ENCODE measurements around the gene NAPA.

DNA sequence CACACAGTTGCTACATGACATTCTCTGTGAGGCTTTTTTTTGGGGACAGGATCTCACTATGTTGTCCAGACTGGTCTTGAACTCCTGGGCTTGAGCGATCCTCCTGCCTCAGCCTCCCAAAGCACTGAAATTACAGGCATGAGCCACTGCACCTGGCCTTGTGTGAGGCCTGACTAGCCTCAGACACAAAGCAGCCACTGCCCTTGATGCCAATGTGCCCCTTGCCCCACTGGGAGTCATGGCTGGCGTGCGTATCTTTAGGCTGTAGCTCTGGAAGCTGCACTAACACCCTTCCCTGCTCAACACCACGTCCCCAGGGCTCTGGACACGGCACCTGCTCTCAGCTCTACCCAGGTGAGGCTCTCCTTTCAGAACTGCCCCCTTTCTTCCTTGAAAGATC, 16.3 kb downstream of the NAPA start:
- TF ChIP-seq, protein P1, sequence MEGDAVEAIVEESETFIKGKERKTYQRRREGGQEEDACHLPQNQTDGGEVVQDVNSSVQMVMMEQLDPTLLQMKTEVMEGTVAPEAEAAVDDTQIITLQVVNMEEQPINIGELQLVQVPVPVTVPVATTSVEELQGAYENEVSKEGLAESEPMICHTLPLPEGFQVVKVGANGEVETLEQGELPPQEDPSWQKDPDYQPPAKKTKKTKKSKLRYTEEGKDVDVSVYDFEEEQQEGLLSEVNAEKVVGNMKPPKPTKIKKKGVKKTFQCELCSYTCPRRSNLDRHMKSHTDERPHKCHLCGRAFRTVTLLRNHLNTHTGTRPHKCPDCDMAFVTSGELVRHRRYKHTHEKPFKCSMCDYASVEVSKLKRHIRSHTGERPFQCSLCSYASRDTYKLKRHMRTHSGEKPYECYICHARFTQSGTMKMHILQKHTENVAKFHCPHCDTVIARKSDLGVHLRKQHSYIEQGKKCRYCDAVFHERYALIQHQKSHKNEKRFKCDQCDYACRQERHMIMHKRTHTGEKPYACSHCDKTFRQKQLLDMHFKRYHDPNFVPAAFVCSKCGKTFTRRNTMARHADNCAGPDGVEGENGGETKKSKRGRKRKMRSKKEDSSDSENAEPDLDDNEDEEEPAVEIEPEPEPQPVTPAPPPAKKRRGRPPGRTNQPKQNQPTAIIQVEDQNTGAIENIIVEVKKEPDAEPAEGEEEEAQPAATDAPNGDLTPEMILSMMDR (IDR thresholded peaks at IDR 0.05 in 4 of 5, conservative IDR thresholded peaks at IDR 0.05 in 1 of 5): no peak
- no peak for TF ChIP-seq POLR2A (IDR thresholded peaks at IDR 0.05)
